Mesenchymal stem cell (in vitro differentiated cells and primary cell): ENCODE results near the gene DDX56.

Experiments used
- DNase-seq: peaks from one replicate; pipeline ENCODE4 v3.0.0-alpha.2; 2013
- H2AFZ ChIP-seq: one replicate; pipeline ENCODE4 v1.6.1; 2013; ENCODE audit warnings: low read depth, mild to moderate bottlenecking, control low read depth, inconsistent platforms, low read length, moderate library complexity
- H2AK5ac ChIP-seq: 2 replicates; pipeline ENCODE4 v1.6.1; 2013; ENCODE audit warnings: low read length, moderate library complexity, mild to moderate bottlenecking, inconsistent platforms; ENCODE audit not compliant: severe bottlenecking
- H2BK120ac ChIP-seq: one replicate; pipeline ENCODE4 v1.6.1; 2013; ENCODE audit warnings: low read depth, mild to moderate bottlenecking, inconsistent platforms, low read length, moderate library complexity
- H2BK12ac ChIP-seq, 2 experiments: one replicate each; pipeline ENCODE4 v1.6.1; 2013; ENCODE audit warnings: inconsistent platforms in 2 of 2, low read length in 2 of 2, mild to moderate bottlenecking in 2 of 2, moderate library complexity in 2 of 2, control low read depth in 1 of 2
- H2BK15ac ChIP-seq: one replicate; pipeline ENCODE4 v1.6.1; 2013; ENCODE audit warnings: mild to moderate bottlenecking, low read depth, inconsistent platforms; ENCODE audit not compliant: poor library complexity, severe bottlenecking
- H2BK5ac ChIP-seq: 2 replicates; pipeline ENCODE4 v1.6.1; 2013; ENCODE audit warnings: low read depth, mild to moderate bottlenecking, low read length, control low read depth, inconsistent platforms; ENCODE audit not compliant: poor library complexity, severe bottlenecking
- H3K14ac ChIP-seq, 2 experiments: one replicate each; pipeline ENCODE4 v1.6.1; 2013; ENCODE audit warnings: inconsistent platforms in 2 of 2, low read length in 2 of 2, control low read depth in 1 of 2, mild to moderate bottlenecking in 1 of 2, moderate library complexity in 1 of 2
- H3K18ac ChIP-seq, 2 experiments: one replicate each; pipeline ENCODE4 v1.6.1; 2013; ENCODE audit warnings: inconsistent platforms in 2 of 2, low read length in 2 of 2, control low read depth in 1 of 2, low read depth in 1 of 2, mild to moderate bottlenecking in 1 of 2
- H3K23ac ChIP-seq, 2 experiments: one replicate each; pipeline ENCODE4 v1.6.1; 2013; ENCODE audit warnings: inconsistent platforms in 2 of 2, low read length in 2 of 2, mild to moderate bottlenecking in 2 of 2, moderate library complexity in 2 of 2, control low read depth in 1 of 2
- H3K27ac ChIP-seq: 2 replicates; pipeline ENCODE4 v1.5.1; 2013; ENCODE audit warnings: mild to moderate bottlenecking, moderate library complexity, low read length, control low read depth, inconsistent platforms; ENCODE audit not compliant: poor library complexity, severe bottlenecking
- H3K27me3 ChIP-seq, 2 experiments: 2 replicates each; pipeline versions ENCODE4 v1.6.1 to v1.7.0; 2013; ENCODE audit warnings: low read length in 2 of 2, mild to moderate bottlenecking in 2 of 2, moderate library complexity in 2 of 2, control low read depth in 1 of 2, inconsistent platforms in 1 of 2; ENCODE audit not compliant: control insufficient read depth in 1 of 2, insufficient read depth in 1 of 2
- H3K36me3 ChIP-seq, 2 experiments: 2 replicates each; pipeline versions ENCODE4 v1.6.1 to v1.7.0; 2013; ENCODE audit warnings: low read length in 2 of 2, control low read depth in 1 of 2, inconsistent platforms in 1 of 2, low read depth in 1 of 2, mild to moderate bottlenecking in 1 of 2; ENCODE audit not compliant: insufficient read depth in 2 of 2, control insufficient read depth in 1 of 2
- H3K4ac ChIP-seq, 2 experiments: one replicate each; pipeline ENCODE4 v1.6.1; 2013; ENCODE audit warnings: inconsistent platforms in 2 of 2, low read length in 2 of 2, mild to moderate bottlenecking in 2 of 2, moderate library complexity in 2 of 2, control low read depth in 1 of 2, low read depth in 1 of 2
- H3K4me1 ChIP-seq: 2 replicates; pipeline ENCODE4 v1.6.1; 2013; ENCODE audit warnings: low read depth, low read length, control low read depth; ENCODE audit not compliant: control insufficient read depth, insufficient read depth
- H3K4me2 ChIP-seq: 2 replicates; pipeline ENCODE4 v1.6.1; 2013; ENCODE audit warnings: low read length, mild to moderate bottlenecking, inconsistent platforms; ENCODE audit not compliant: poor library complexity, severe bottlenecking
- H3K4me3 ChIP-seq, 2 experiments: 2 replicates each; pipeline versions ENCODE4 v1.5.1 to v1.7.0; 2013; ENCODE audit warnings: low read length in 2 of 2, mild to moderate bottlenecking in 2 of 2, control low read depth in 1 of 2, low read depth in 1 of 2; ENCODE audit not compliant: insufficient read depth in 1 of 2
- H3K79me1 ChIP-seq: replicated peaks from 2 replicates; pipeline ENCODE4 v1.6.1; 2013; ENCODE audit warnings: mild to moderate bottlenecking, control low read depth, low read length, inconsistent platforms; ENCODE audit not compliant: poor library complexity, severe bottlenecking
- H3K9ac ChIP-seq: 2 replicates; pipeline ENCODE4 v1.7.0; 2013; ENCODE audit warnings: mild to moderate bottlenecking, low read length, moderate library complexity
- H3K9me3 ChIP-seq: 2 replicates; pipeline ENCODE4 v1.7.0; 2013; ENCODE audit warnings: mild to moderate bottlenecking, low read length; ENCODE audit not compliant: control insufficient read depth
- H4K8ac ChIP-seq: one replicate; pipeline ENCODE4 v1.6.1; 2013; ENCODE audit warnings: inconsistent platforms, mild to moderate bottlenecking, low read length, moderate library complexity
- H4K91ac ChIP-seq: one replicate; pipeline ENCODE4 v1.6.1; 2013; ENCODE audit warnings: mild to moderate bottlenecking, low read length, inconsistent platforms
- WGBS: methylation state at CpG from one replicate; pipeline ENCODE4 v1.1.7; 2013; ENCODE audit warnings: mixed read lengths; 5-methylcytosine and 5-hydroxymethylcytosine counted together

Gene DDX56

GRCh38 chr7:44604941-44605340 lies 31.2 kb upstream of the DDX56 start:
- Histone ChIP-seq H4K8ac (no peak overlapping the region), H2BK120ac (no peak overlapping the region), H3K23ac (no peak overlapping the region), H3K4ac (no peak overlapping the region), H2BK15ac (no peak overlapping the region), H4K91ac (no peak overlapping the region), H3K27me3 (peaks cover 0 to 8% of the 10 kb centered on the region in 2 experiments), H2AFZ (no peak overlapping the region), H3K14ac (no peak overlapping the region), H3K4me1 (peaks cover 9% of the 10 kb centered on the region), H3K27ac (no peak overlapping the region), H2BK12ac (no peak overlapping the region), H3K4me3 (no peak overlapping the region), H3K18ac (no peak overlapping the region), H3K36me3 (no peaks in the 10 kb centered on the region), H3K79me1 (no peaks in the 10 kb centered on the region), H3K9ac (peak overlapping the region; percentile 94), H2BK5ac (no peak overlapping the region), H2AK5ac (no peak overlapping the region), H3K9me3 (no peaks in the 10 kb centered on the region), H3K4me2 (no peak overlapping the region)
- WGBS = 100% methylated on average over 1 of the region's 2 CpGs
- DNase-seq = no peak

GRCh38 chr7:44603193-44603592 lies 29.5 kb upstream of the DDX56 start:
- no peak for DNase-seq
- peaks cover 4% of the 10 kb centered on the region for H3K4me1 ChIP-seq
- no peak overlapping the region for H3K27ac ChIP-seq
- WGBS = 89% methylated on average over 3 of the region's 6 CpGs
- no peak overlapping the region for H3K4ac ChIP-seq
- H2BK5ac ChIP-seq = no peak overlapping the region
- H4K8ac ChIP-seq = no peak overlapping the region
- H2AFZ ChIP-seq = no peak overlapping the region
- H3K18ac ChIP-seq = no peak overlapping the region
- no peak overlapping the region for H2AK5ac ChIP-seq
- no peaks in the 10 kb centered on the region for H3K79me1 ChIP-seq
- H3K4me3 ChIP-seq = no peak overlapping the region
- no peaks in the 10 kb centered on the region for H3K9me3 ChIP-seq
- no peak overlapping the region for H2BK120ac ChIP-seq
- no peak overlapping the region for H2BK15ac ChIP-seq
- no peak overlapping the region for H2BK12ac ChIP-seq
- no peak overlapping the region for H3K14ac ChIP-seq
- no peak overlapping the region for H3K9ac ChIP-seq
- no peak overlapping the region for H3K4me2 ChIP-seq
- no peaks in the 10 kb centered on the region for H3K36me3 ChIP-seq
- H3K27me3 ChIP-seq = peaks cover 0 to 8% of the 10 kb centered on the region in 2 experiments
- no peak overlapping the region for H4K91ac ChIP-seq
- H3K23ac ChIP-seq = no peak overlapping the region

DNA sequence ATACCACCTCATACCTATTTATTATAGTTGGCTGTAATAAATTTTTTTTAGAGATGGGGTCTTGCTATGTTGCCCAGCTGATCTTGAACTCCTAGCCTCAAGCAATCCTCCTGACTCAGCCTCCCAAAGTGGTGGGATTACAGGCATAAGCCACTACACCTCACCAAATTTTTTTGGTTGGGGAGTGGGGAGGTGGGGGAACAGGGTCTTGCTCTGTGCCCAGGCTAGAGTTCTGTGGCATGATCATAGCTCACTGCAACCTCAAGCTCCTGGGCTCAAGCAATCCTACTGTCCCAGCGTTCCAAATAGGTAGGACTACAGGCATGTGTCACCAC lies 28.8 kb upstream of the DDX56 start:
- Histone ChIP-seq H3K9ac (no peak overlapping the region), H2AK5ac (no peak overlapping the region), H2BK12ac (no peak overlapping the region), H2AFZ (no peak overlapping the region), H3K23ac (no peak overlapping the region), H3K14ac (no peak overlapping the region), H2BK5ac (no peak overlapping the region), H3K27me3 (peaks cover 0 to 8% of the 10 kb centered on the region in 2 experiments), H3K4me2 (no peak overlapping the region), H3K79me1 (no peaks in the 10 kb centered on the region), H2BK120ac (no peak overlapping the region), H3K36me3 (no peaks in the 10 kb centered on the region), H3K27ac (no peak overlapping the region), H3K9me3 (no peaks in the 10 kb centered on the region), H4K91ac (no peak overlapping the region), H3K4ac (no peak overlapping the region), H2BK15ac (no peak overlapping the region), H3K4me1 (peaks cover 3% of the 10 kb centered on the region), H3K4me3 (no peak overlapping the region), H4K8ac (no peak overlapping the region), H3K18ac (no peak overlapping the region)
- 79% methylated on average over 1 of the region's 1 CpG for WGBS
- DNase-seq = no peak

DNA sequence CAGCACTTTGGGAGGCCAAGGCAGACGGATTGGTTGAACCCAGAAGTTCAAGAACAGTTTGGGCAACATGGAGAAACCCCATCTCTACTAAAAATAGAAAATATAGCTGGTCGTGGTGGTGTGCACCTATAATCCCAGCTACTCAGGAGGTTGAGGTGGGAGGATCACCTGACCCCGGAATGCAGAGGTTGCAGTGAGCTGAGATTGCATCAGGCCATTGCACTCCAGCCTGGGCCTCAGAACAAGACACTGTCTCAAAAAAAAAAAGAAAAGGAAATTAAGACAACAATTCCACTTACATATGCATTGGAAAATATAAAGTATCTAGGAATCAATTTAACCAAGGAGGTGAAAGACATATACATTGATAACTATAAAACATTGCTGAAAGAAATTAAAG lies 25.5 kb upstream of the DDX56 start:
- Histone ChIP-seq H3K4ac (no peak overlapping the region), H3K23ac (no peak overlapping the region), H2AK5ac (no peak overlapping the region), H3K9ac (no peak overlapping the region), H3K36me3 (no peaks in the 10 kb centered on the region), H2BK120ac (no peak overlapping the region), H2AFZ (no peak overlapping the region), H4K8ac (no peak overlapping the region), H3K9me3 (no peaks in the 10 kb centered on the region), H3K4me2 (no peak overlapping the region), H2BK15ac (no peak overlapping the region), H3K27ac (no peak overlapping the region), H3K27me3 (peaks cover 0 to 8% of the 10 kb centered on the region in 2 experiments), H3K18ac (no peak overlapping the region), H3K14ac (no peak overlapping the region), H4K91ac (no peak overlapping the region), H3K4me3 (no peak overlapping the region), H2BK5ac (no peak overlapping the region), H3K4me1 (peaks cover 5% of the 10 kb centered on the region), H2BK12ac (no peak overlapping the region), H3K79me1 (no peaks in the 10 kb centered on the region)
- WGBS = 78% methylated on average over 3 of the region's 3 CpGs
- no peak for DNase-seq
